Stimulated activated CD8-positive, alpha-beta memory T cell treated with anti-CD3 and anti-CD28 coated beads, Interleukin-7, amount 100 ng/mL, for 48 hours (primary cell): ENCODE measurements around the gene RUSF1.
"Not testable (repeated sequence)": the region's sequence is repeated elsewhere in the genome, so short reads cannot be mapped to it uniquely, and the experiment has no call there.

Experiments used
- DNase-seq, 2 donors: peaks; one replicate each; pipeline ENCODE4 v3.0.0-alpha.2; 2020; ENCODE audit warnings: low read depth in 1 of 2; ENCODE audit errors: extremely low read depth in 1 of 2

The RUSF1 gene

GRCh38 chr16:31507929-31508705 lies at the start of gene RUSF1:
Gene RUSF1, minus strand, starts transcription at chr16:31508391. Its CDS starts 18 bp downstream, at chr16:31508373.
- DNase-seq, result peak; percentile 80 to 83

- no peak for DNase-seq
Observed at GRCh38 chr16:31542763-31543162, 34.6 kb upstream of the RUSF1 start.

- not testable (repeated sequence) for DNase-seq
Observed at GRCh38 chr16:31539762-31540161, 31.6 kb upstream of the RUSF1 start.

- not testable (repeated sequence) for DNase-seq
Observed at GRCh38 chr16:31538243-31538598, 30.0 kb upstream of the RUSF1 start.

- no peak for DNase-seq
Observed at GRCh38 chr16:31537362-31538242, 29.4 kb upstream of the RUSF1 start.

- DNase-seq, result no peak
Observed at GRCh38 chr16:31536804-31537361, 28.7 kb upstream of the RUSF1 start.

GRCh38 chr16:31535737-31536136 lies 27.5 kb upstream of the RUSF1 start:
- DNase-seq, result no peak

GRCh38 chr16:31532896-31533295 lies 24.7 kb upstream of the RUSF1 start:
- no peak for DNase-seq

- no peak for DNase-seq
Observed at GRCh38 chr16:31532120-31532519, 23.9 kb upstream of the RUSF1 start.

- DNase-seq, result no peak
Observed at GRCh38 chr16:31531096-31531495, 22.9 kb upstream of the RUSF1 start.

- DNase-seq, result no peak
Observed at GRCh38 chr16:31530405-31530804, 22.2 kb upstream of the RUSF1 start.

- DNase-seq, result no peak
Observed at GRCh38 chr16:31529937-31530312, 21.7 kb upstream of the RUSF1 start.

- no peak for DNase-seq
Observed at GRCh38 chr16:31529108-31529936, 21.1 kb upstream of the RUSF1 start.

GRCh38 chr16:31528523-31529107 lies 20.4 kb upstream of the RUSF1 start:
- no peak for DNase-seq

GRCh38 chr16:31527734-31528274 lies 19.6 kb upstream of the RUSF1 start, which contains the start of gene AHSP:
Gene AHSP, plus strand, starts transcription at chr16:31527900. Its CDS starts 240 bp downstream, at chr16:31528140.
- no peak for DNase-seq

GRCh38 chr16:31525113-31525512 lies 16.9 kb upstream of the RUSF1 start:
- no peak for DNase-seq

- not testable (repeated sequence) for DNase-seq
Observed at GRCh38 chr16:31523768-31524167, 15.6 kb upstream of the RUSF1 start.

- no peak for DNase-seq
Observed at GRCh38 chr16:31522071-31522470, 13.9 kb upstream of the RUSF1 start.

- DNase-seq, result no peak
Observed at GRCh38 chr16:31521368-31521767, 13.2 kb upstream of the RUSF1 start.
